HG02884 (cell line): ENCODE data around the gene POLR3GL.

Experiments used
- ATAC-seq: cut with Tn5 transposase; IDR thresholded peaks from one replicate; pipeline ENCODE4 v1.9.1; 2021; ENCODE audit warnings: mild to moderate bottlenecking, moderate library complexity; ENCODE audit not compliant: unreplicated experiment

Gene POLR3GL

GRCh38 chr1:145991735-145992412 is 27.4 kb downstream of the POLR3GL start:
- ATAC-seq = no peak

DNA sequence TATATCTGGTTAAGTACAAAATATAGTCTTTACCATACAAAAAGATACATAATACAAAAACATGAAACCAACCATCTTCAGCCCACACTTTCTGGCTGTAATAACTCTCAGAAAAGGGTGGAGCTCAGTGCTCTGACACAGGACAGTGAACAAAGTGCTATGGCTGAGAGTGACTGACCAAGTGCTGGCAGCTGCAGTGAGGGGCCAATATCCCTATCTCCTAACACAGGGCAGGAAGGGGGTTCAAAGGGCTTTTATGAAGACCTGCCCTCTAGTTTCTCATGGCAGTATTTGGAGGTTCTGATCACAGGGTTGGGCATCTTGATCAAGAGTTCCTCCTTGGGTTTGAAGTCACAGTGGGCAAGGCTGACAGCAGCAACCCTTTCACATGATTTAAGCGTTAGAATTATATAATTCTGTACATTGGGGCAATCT is 28.0 kb downstream of the POLR3GL start:
- ATAC-seq = no peak

- ATAC-seq = no peak
Observed at GRCh38 chr1:145992958-145993617, 28.6 kb downstream of the POLR3GL start.

DNA sequence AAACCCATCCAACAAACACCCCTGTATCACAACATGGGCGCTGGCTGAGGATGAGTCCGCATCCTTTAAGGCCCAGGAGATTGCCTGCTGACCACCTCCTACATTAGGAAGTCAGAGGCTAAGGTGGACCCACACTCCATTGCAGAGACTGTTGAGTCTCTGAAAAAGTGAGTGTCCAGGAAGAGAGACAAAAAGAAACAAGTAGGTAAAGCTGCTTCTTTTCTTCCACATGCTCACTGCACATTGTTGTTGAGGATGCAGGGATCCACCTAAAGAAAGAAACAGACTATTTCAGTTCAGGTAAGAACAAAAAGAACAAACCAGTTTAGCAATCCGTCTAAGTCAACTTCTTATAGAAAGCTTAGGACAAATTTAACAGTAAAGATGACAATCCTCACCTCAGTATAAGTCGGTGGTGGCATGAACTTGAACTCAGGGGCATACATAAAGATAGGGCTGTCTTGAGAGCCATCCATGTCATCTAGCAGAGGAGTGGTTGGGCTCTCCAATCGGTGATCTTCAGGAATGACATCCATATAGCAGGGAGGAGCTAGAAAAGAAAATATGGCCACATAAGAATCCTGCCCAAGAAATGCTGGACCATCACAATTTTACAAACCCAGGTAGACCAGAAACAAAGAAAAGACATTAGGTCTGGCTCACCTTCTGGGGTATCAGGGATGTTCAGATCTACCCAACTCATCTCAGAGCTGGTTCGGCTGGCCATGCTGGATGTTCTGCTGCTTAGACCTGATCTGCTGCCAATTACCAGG is 29.3 kb downstream of the POLR3GL start:
- no peak for ATAC-seq

DNA sequence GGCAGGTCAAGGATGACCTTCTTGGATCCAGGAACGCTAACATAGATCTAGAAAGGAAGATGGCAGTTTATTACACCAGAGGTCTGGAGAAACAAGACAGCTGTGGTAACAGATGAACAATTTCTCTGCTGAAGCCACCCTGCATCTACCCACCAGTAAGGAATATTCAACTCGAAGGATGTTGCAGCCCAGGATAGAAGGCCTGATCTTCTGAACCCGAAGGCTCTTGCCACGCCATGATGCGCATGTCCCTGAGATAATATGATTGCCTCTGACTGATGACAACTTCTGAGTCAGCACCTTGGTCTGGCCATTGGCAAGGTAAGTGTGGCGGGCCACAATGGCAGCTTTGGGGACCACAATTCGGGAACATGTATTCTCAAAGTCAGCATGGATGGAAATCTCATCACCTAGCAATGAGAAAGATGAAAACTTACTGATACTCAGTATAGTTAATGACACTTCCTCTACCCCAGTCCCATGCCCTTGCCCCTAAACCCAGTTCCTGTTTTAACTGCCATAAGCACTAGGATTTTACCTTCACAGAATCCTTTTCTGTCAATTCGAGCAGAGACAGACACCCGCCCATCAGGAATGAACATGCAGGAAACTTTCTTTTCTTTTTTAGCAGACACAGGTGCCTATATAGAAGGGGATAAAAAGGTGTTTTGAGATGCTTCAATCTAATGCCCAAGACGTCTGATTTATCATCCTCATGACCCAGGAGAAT is 30.1 kb downstream of the POLR3GL start:
- ATAC-seq = no peak

DNA sequence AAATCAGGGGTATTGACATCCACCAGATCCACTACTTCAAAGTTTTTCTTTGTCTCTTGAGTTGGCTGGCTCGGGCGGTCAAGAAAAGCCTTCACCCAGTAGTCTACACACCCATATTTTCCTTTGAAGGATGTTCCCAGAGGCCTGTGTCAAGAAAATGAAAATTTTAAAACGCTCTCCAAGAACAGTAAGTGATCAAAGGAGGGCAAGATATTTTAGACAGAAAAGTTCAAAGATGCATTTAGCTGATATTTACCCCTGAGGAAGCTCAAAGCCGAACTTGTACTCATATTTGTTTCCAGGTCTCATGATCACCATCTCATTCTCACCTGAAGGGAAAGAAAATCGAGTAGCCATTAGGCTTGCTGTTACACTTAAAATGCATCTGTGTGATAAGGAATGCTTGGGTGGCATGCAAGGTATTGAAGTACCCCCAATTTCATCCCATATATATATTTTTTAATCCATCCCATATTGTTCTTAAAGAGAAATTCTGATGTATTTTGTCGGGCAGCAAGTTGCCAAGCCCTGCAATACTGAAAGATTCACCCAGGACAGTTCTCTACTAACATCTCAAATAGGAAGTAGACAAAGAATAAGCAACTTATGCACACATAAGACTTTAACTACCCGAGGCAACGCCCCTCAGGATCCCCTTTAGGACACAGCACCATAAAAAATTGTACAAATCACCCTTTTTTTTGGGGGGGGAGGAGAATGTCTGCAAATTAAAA is 30.8 kb downstream of the POLR3GL start:
- ATAC-seq = no peak

GRCh38 chr1:145995964-145996432 is 31.5 kb downstream of the POLR3GL start:
- ATAC-seq = no peak

DNA sequence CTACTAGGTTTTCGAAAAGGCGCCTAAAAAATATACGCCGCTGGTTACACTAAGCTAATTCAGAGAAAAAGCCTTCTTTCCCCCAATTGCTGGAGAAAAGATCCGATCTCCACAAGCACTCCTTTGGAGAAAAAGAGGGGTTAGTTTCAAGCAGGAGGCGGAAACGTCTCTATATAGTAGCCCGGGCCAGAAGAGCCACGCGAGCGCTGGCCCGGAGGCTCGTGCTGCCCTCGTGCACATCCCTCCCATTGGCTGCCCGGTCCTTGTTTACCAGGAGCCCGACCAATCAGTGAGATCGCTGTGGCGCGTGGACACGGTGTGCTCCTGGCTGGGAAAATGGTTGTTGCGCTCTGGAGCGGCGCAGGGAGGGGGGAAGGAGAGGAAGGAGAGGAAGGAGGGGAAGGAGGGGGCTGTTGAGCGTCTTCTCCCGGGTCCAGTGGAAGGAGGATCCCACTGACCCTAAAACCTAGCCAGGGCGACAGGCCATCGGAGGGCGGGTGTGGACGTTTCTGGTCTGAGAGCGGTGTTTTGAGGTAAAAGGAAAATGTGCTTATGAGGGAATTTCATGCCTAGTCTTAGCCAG is 32.0 kb downstream of the POLR3GL start, which contains the start of gene TXNIP:
Gene TXNIP (minus strand): TSS at position 147 of the 583 bp plus-strand sequence. CDS start 313 bp downstream, outside the sequence.
- peak; percentile 80 for ATAC-seq

- ATAC-seq = no peak
Observed at GRCh38 chr1:145997016-145997717, 32.7 kb downstream of the POLR3GL start.

- no peak for ATAC-seq
Observed at GRCh38 chr1:145997718-145998023, 33.2 kb downstream of the POLR3GL start.

GRCh38 chr1:145999321-146000024 is 35.0 kb downstream of the POLR3GL start:
- ATAC-seq = no peak

DNA sequence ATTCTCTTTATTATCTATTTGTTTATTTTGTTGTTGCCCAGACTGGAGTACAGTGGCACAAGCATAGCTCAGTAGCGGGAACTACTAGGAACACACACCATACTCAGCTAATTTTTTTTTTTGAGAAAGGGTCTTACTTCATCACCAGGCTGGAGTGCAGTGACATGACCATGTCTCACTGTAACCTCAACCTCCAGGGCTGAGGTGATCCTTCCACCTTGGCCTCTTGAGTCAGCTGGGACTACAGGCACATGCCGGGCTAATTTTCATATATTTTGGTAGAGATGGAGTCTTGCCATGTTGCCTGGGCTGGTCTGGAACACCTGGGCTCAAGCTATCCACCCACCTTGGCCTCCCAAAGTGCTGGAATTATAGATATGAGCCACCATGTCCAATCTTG is 37.2 kb downstream of the POLR3GL start:
- ATAC-seq = no peak

GRCh38 chr1:146007489-146008133 is 43.1 kb downstream of the POLR3GL start:
- no peak for ATAC-seq

DNA sequence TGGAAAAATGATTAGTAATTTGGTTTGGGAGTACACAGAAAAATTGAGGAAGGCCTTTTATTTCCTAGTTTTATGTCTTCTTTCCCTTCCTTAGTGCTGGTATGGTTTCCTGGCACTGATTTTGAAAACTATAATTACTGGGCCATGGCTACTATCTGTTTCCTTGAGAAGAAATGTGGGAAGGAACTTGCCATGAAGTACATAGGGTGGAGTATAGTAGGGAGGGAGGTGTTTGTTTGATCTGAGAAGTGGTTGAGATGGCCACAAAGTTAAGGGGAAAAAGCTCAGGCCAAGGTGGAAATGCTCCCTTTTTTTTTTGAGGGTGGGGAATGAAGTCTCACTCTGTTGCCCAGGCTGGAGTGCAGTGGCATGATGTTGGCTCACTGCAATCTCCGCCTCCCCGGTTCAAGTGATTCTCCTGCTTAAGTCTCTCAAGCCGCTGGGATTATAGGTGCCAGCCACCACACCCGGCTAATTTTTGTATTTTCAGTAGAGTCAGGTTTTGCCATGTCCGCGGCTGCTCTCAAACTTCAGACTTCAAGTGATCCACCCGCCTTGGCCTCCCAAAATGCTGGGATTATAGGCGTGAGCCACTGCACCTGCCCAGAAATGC is 45.7 kb downstream of the POLR3GL start:
- no peak for ATAC-seq

- no peak for ATAC-seq
Observed at GRCh38 chr1:146012703-146013558, 48.4 kb downstream of the POLR3GL start.

- ATAC-seq = no peak
Observed at GRCh38 chr1:146013559-146013922, 49.1 kb downstream of the POLR3GL start.

DNA sequence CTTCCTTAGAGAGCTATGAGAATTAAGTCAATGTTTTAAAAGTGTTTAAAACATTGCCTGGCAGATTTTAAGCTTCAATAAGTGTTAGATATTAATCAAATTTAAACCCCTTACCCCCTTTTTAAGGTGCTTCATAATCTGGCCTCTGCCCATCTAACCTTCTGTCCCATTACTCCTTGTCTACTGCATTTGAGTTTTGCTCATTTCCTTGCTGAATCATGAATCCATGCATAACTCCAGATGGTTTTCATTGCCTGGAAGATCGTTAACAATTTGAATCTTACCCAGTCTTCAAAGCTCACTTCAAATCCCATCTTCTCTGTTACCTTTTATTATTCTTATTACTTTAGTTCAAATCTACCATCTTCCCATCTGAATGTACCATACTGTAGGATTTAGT is 52.4 kb downstream of the POLR3GL start:
- ATAC-seq = no peak
